ENCODE measurements around the gene FGD4.

The FGD4 gene

GRCh38 chr12:32399370-32400113 is at the start of gene FGD4:
FGD4 (plus strand) TSS chr12:32399558.
- peak; percentile 85 for DNase-seq

GRCh38 chr12:32353540-32353939 is 45.8 kb upstream of the FGD4 start:
- DNase-seq: no peak

- DNase-seq: no peak
Measured at GRCh38 chr12:32357601-32358249, 41.6 kb upstream of the FGD4 start.

- no peak for DNase-seq
Measured at GRCh38 chr12:32360956-32361355, 38.4 kb upstream of the FGD4 start.

- DNase-seq: no peak
Measured at GRCh38 chr12:32362892-32363291, 36.5 kb upstream of the FGD4 start.

GRCh38 chr12:32365473-32366064 is 33.8 kb upstream of the FGD4 start:
- peak; percentile 55 for DNase-seq

- no peak for DNase-seq
Measured at GRCh38 chr12:32366714-32367113, 32.6 kb upstream of the FGD4 start.

GRCh38 chr12:32367381-32367780 is 32.0 kb upstream of the FGD4 start:
- no peak for DNase-seq

- no peak for DNase-seq
Measured at GRCh38 chr12:32369202-32369601, 30.2 kb upstream of the FGD4 start.

- DNase-seq: no peak
Measured at GRCh38 chr12:32377344-32378055, 21.9 kb upstream of the FGD4 start.

GRCh38 chr12:32379213-32379612 is 20.1 kb upstream of the FGD4 start:
- no peak for DNase-seq

- no peak for DNase-seq
Measured at GRCh38 chr12:32379667-32380066, 19.7 kb upstream of the FGD4 start.

- DNase-seq: no peak
Measured at GRCh38 chr12:32382226-32382625, 17.1 kb upstream of the FGD4 start.

- peak; percentile 40 for DNase-seq
Measured at GRCh38 chr12:32390572-32391219, 8.7 kb upstream of the FGD4 start.

GRCh38 chr12:32395026-32395425 is 4.3 kb upstream of the FGD4 start:
- DNase-seq: no peak

GRCh38 chr12:32397696-32398095 is 1.7 kb upstream of the FGD4 start:
- DNase-seq: no peak

- DNase-seq: no peak
Measured at GRCh38 chr12:32398181-32398580, 1.2 kb upstream of the FGD4 start.

- no peak for DNase-seq
Measured at GRCh38 chr12:32398816-32399369, 465 bp upstream of the FGD4 start.

GRCh38 chr12:32400114-32400672 is 835 bp downstream of the FGD4 start:
- no peak for DNase-seq

- DNase-seq: no peak
Measured at GRCh38 chr12:32400866-32401265, 1.5 kb downstream of the FGD4 start.

- no peak for DNase-seq
Measured at GRCh38 chr12:32402170-32402569, 2.8 kb downstream of the FGD4 start.

GRCh38 chr12:32402946-32403345 is 3.6 kb downstream of the FGD4 start:
- no peak for DNase-seq

Data from right hindlimb (tissue), 1 donor.